Choroid plexus epithelial cell (primary cell): ENCODE results near the gene SERPINE3.

Source experiments
- DNase-seq: peaks from one replicate; pipeline ENCODE4 v3.0.0-alpha.2; 2010; ENCODE audit warnings: low read depth
- H3K4me3 ChIP-seq: 2 replicates; pipeline ENCODE4 v1.5.1; 2011; ENCODE audit warnings: low read depth, mild to moderate bottlenecking, control low read depth, low read length, moderate library complexity
- TF ChIP-seq, protein P1 (sequence below): conservative IDR thresholded peaks from 2 replicates; pipeline ENCODE4 v1.5.1; 2011; ENCODE audit warnings: low read depth, mild to moderate bottlenecking, control low read depth, inconsistent platforms, low read length, moderate library complexity

SERPINE3 gene

DNA sequence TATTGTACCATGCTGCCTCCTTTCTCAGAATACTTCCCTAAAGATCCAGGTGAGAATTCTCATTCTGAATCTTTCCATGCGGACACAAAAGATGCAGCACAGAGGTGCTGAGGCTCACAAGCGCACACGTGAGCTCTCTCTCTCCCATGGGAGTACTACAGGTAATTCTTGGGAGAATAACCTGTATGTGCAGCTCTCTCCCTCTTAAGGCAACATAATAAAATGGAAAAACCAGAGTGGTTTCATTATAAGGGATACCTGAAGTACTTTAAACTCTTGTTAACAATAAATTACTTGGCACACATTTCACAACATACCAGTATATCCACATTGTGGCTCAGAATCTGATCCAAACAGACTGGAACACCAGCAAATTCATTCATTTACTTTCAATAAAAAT is 72.9 kb downstream of the SERPINE3 start:
- no peak for DNase-seq
- TF ChIP-seq, protein P1, sequence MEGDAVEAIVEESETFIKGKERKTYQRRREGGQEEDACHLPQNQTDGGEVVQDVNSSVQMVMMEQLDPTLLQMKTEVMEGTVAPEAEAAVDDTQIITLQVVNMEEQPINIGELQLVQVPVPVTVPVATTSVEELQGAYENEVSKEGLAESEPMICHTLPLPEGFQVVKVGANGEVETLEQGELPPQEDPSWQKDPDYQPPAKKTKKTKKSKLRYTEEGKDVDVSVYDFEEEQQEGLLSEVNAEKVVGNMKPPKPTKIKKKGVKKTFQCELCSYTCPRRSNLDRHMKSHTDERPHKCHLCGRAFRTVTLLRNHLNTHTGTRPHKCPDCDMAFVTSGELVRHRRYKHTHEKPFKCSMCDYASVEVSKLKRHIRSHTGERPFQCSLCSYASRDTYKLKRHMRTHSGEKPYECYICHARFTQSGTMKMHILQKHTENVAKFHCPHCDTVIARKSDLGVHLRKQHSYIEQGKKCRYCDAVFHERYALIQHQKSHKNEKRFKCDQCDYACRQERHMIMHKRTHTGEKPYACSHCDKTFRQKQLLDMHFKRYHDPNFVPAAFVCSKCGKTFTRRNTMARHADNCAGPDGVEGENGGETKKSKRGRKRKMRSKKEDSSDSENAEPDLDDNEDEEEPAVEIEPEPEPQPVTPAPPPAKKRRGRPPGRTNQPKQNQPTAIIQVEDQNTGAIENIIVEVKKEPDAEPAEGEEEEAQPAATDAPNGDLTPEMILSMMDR: no peak
- no peak overlapping the region for H3K4me3 ChIP-seq
